T47D (cell line): ENCODE data around the gene MTMR10.
A peak's percentile ranks its signal among the peaks of the same experiment; 100 is the strongest.

Source experiments
- DNase-seq, 2 experiments: peaks; one replicate each; pipeline versions ENCODE4 v3.0.0 to v3.0.0-alpha.2; 2011 to 2012; ENCODE audit warnings: low read depth in 1 of 2, low spot score in 1 of 2
- JUND ChIP-seq: IDR thresholded peaks from 2 replicates; pipeline ENCODE4 v1.6.1; 2012; ENCODE audit warnings: low read depth
- in situ Hi-C: cut with HindIII; loops from 2 replicates; pipeline ENCODE4 v1.10.0; 2016; ENCODE audit warnings: low sequenced_read_pairs, low pct_unique_long_range_greater_than_20kb

The MTMR10 gene

DNA sequence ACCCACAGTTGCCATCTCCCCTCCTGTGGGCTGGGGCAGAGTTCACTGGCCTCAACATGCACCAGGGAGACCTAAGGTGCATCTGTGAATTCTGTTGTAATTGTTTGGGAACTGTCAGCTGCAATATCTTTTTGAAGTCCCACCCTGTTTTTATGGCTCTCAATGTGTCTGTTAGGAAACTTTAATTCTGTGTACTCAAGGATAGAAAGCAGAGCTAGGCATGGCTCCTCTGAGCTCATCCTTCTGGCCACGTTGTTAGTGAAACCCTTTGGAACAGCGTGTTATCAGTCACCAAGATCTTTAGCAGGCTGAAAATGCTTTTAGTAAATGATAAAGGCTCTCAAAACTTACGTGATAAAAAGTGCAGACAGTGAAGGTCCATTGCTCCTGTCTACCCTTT is 33.6 kb upstream of the MTMR10 start:
- TF ChIP-seq JUND = no peak
- in situ Hi-C loops = no loop called here
- no peak for DNase-seq

DNA sequence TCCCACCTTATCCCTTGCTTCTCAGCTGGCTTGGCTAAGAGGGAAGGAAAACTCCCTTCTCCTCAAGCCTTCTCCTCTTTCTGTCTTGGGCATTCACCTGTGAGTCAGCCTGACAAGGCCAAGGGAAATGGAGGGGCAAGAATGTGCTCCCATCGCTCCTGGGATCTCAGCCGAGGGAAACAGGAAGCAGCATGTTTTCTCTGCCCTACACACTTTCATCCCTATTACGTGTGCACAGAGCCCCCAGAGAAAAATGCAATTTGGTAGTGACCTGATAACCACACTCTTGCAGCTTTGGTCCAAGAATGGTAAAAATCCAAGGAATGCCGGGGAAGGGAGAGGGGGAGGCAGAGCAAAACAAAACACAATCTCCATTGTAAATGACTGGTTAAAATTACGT is 32.9 kb upstream of the MTMR10 start:
- no peak for TF ChIP-seq JUND
- DNase-seq = no peak
- in situ Hi-C loops = no loop called here

DNA sequence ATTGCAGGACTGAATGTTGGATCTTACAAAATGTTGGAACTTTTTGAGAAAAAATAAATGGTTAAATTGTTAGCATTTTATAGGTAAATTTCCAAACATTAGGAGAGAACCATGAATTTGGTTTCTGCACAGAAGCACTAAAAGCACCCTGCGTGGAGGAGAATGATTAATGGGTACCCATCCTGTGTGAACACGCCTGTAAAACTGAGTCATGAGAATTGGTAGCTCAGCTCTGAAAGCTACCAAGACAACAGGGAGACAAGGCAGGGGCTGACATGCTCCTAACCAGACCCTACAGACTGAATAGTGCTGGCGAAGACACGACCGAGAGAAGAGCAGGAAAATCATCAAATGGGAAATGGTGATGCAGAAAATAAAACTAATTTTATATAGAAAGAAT is 32.4 kb upstream of the MTMR10 start:
- in situ Hi-C loops = no loop called here
- TF ChIP-seq JUND = no peak
- DNase-seq = no peak

DNA sequence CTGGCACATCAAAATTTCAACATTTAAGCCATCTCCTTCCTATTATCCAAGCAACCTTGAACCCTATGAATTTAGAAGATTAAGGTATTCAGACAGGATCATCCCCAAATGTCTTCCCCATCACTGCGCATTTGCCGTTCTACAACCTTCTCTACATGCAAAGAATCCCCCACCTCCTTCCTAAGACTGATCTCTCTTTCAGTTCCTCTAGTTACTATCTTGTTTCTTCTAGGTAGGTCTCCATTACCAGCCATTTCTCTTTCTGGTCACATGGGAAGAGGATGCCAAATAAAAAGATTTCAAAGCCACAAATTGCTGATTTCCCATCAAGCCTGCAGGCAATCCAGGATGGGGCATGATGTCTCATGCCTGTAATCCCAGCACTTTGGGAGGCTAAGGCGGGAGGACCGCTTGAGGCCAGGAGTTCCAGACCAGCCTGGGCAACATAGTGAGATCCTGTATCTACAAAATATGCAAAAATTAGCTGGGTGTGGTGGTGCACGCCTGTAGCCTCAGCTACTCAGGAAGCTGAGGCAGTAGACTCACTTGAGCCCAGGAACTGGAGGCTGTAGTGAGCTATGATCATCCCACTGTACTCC is 29.7 kb upstream of the MTMR10 start:
- no peak for DNase-seq
- in situ Hi-C loops = no loop called here
- no peak for TF ChIP-seq JUND

DNA sequence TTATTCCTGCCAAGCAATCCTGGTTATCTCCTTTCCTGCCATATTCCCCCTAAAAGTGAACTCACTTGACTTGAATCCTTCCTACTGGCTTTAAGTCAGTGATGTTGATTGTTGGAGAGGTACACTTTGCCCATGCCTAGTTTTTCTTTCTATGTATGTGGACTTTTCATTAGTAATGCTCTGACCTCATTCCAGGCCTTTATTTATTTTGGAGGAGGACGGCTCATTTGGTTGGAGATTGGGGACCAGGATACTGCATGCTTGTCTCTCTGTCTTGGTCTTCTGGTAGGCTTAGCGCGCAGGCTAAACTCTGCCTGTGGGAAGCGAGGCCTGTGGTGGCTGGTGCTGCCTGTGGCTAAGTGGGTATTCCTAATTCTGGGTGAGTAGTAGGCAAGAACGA is 29.1 kb upstream of the MTMR10 start:
- no peak for TF ChIP-seq JUND
- in situ Hi-C loops = no loop called here
- DNase-seq = no peak

DNA sequence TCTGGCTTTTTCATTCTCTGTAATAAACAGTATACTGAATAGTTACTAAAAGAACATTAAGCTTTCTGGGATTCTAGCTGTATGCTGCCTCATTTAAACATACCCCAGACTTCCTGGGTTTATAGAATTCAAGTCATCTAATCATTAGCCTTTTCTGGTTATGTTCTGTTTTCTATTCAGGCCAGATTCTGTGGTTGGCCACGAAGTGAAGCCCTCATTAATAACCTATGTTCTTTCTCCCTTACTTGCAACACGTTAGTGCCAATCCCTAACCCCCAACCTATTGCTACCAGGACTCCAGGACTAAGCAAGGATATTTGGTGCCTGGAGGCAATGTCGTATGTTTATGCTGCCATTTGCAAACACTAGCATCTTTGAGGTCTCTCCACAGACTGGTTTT is 28.6 kb upstream of the MTMR10 start:
- DNase-seq = no peak
- in situ Hi-C loops = no loop called here
- TF ChIP-seq JUND = no peak

DNA sequence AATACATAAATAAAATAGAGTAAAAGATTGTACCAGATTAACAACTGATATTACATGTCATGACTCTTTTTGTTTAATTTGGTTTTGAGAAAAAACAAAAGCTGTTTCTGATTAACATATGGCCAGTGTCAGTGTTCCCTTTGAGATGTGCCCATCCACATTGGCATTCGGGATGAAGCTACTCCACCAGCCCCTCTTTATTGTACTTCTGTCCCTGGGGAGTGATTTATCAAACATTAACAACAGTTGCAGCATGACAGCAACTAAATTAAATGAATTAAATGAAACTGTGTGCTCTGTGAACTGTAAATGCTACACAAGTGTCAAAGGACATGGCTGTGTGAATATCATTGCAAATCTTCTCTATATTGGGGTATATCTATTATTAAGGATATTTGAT is 25.9 kb upstream of the MTMR10 start:
- TF ChIP-seq JUND = no peak
- no peak for DNase-seq
- in situ Hi-C loops = no loop called here

DNA sequence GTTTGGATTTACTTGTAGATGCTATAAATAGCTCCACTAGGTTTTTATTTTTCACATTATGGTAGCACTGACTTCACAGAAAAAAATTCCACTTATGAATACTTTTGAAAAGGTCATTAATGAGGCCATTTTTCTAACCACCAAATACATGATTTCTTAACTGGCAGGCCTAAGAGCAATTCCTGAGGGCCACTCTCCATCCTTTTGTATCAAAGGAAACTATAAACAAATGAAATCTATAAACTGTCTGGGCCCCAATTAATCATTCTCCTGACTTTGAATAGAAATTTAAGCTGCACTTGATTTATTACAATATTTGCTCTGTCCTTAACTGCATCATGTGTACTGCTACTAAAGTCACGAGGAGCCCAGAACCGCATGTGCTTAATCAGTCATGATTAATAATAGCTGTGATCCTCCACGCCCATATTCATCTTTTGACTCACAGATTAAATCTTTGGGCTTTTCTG is 25.1 kb upstream of the MTMR10 start:
- no peak for TF ChIP-seq JUND
- in situ Hi-C loops = no loop called here
- DNase-seq = no peak

DNA sequence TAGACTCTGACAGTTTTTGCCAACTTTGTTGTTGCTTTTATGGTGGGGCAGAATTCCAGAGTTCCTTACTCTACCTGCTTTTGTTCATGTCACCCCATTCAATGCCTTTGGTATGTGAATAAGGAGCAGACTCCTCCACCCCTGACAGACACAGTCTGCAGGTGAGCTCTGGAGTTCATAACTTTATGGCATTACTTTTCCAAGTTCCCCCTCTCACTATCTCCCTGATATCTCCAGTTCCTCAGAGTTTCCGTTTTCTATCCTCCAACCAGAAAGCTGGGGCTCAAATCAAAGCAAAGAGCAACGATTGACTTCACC is 23.1 kb upstream of the MTMR10 start:
- in situ Hi-C loops = no loop called here
- DNase-seq = no peak
- TF ChIP-seq JUND = no peak

DNA sequence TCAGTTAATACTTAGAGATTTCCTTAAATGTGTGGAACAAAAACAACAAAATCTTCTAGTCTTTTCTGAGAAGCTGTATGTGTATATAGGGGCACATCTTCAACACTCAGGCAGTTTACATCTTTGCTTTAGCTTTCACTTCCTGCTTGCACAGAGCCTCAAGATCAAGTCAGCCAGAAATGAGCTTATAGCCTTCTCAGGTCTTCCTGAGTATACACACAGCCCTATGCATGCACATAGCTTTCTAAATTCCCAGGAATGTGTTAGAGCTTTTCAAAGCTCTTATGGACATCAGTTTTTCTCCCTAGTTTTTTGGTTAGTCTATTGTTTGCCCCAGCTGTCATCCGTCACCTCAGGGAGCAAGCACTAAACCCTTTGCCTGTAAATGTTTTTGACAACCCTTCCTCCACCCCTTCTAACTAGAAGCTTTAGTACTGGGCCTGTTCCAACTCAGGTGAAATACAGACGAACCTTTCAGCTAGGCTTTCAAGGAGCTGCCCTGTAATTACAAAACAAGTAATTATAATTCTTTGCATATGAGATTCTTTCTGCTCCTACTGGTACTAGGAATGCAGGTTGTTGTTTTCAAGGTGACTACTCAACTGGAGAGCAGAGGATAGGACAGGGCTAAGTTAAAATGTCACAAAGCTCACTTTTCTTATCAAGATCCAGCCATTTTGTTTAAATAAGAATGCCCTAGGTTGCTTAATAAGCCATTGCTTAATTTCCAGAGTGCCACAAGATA is 22.6 kb upstream of the MTMR10 start:
- no peak for TF ChIP-seq JUND
- peak in 1 of 2 experiments; percentile 15 for DNase-seq
- in situ Hi-C loops = no loop called here

DNA sequence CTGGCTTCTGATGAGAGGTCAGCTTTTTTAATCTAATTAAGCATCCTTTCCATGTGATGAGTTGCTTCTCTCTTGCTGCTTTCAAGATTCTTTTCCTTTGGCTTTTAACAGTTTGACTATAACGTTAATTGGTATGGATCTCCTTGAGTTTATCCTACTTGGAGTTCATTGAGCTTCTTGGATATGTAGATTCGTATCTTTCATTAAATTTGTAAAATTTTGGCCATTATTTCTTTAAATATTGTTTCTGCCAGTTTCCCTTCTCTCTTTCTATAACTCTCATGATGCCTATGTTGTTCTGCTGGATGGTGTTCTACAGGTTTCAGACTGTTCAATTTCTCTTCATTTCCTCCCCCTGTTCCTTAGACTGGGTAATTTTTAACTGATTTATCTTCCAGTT is 21.0 kb upstream of the MTMR10 start:
- DNase-seq = no peak
- in situ Hi-C loops = no loop called here
- TF ChIP-seq JUND = no peak

DNA sequence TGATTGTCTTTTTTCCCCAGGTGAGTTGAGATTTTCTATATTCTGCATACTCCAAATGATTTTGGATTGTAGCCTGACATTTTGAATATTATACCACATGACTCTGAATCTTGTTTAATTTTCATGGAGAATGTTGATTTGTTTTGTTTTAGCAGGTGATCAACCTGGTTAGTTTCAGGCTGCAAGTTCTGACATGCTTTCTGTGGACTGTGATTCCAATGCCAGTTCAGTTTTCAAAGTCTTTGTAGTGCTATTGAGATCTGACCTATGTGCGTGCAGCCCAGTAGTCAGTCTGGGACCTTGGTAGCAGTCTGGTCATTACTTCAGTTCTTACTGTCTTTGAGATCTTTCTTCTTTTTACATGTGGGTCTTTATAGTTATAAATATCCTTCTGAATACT is 18.6 kb upstream of the MTMR10 start:
- DNase-seq = no peak
- in situ Hi-C loops = no loop called here
- no peak for TF ChIP-seq JUND

DNA sequence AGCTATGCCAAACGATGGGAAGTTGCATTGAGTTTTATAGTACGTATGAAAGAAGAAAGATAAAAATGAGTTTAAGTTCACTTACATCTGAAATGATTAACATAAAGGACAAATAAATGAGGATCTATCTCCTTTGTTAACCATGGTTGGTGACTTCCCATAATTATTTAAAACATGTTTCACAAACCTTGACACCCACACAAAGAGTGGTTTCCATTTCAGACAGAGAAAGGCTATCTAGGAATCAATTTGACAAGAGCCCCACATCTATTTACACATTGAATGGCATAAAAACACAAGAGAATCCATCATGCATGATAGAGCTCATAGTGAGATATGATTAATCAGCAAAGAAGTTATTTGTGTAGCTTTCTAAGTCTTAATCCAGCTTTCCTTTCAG is 14.2 kb upstream of the MTMR10 start:
- in situ Hi-C loops = no loop called here
- DNase-seq = no peak
- no peak for TF ChIP-seq JUND

DNA sequence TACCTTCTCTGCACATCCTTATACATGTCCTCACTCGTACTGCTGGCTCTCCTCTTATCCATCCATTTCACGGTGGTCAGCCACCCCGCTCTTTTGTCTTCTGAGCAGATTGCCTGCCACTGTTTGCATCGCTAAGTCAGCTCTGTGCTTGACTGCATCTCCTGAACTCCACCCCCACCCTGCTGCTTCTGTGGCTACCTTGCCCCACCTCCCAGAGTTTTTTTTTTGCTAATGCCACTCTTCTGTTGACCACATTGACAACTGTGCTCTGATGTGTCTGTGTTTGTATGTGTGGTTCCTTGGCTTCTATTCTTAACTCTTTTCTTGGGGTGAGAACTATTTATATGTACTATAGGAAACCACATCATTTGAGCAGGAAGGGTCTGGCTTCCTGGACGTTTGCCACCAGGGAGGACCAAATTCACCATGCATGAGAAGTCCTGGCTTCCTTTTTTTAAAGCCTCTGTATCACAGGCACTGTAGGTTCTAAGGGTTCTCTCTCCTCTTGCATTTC is 12.8 kb upstream of the MTMR10 start:
- in situ Hi-C loops = no loop called here
- no peak for DNase-seq
- TF ChIP-seq JUND = no peak
